Endothelial cell of umbilical vein (primary cell): Measurements from ENCODE around the gene TNFSF9. TPM values are rescaled to one million over a fixed set of nuclear protein-coding genes. Genes with fewer than 3 reads are reported as not detected.

ENCODE experiments used
- BruUV-seq: library from RNA; stranded (reverse); fragments of 400-500 nt; replicated peaks from 2 replicates; lab custom pipeline; 2021; lab: Mats Ljungman, UMichigan
- CTCF ChIA-PET: fragments of 300-600, 350-600 bp; sonication (Branson Sonifier 250); formaldehyde crosslinking; loops from one replicate; lab custom pipeline; 2021; ENCODE audit warnings: antibody characterized with exemption, inconsistent platforms; lab: Charles Lee
- POLR2A ChIA-PET: fragments of 300-600, 350-600 bp; sonication (Branson Sonifier 250); formaldehyde crosslinking; loops from one replicate; lab custom pipeline; 2021; ENCODE audit warnings: antibody characterized with exemption, inconsistent platforms; lab: Charles Lee
- DNase-seq: peaks from one replicate; pipeline ENCODE4 v3.0.0-alpha.2; 2011; ENCODE audit warnings: low read depth, low spot score
- FAIRE-seq: peaks from 2 replicates; lab custom pipeline; 2011; peaks lifted over from hg19 to GRCh38; lab: Jason Lieb, UNC
- H2AFZ ChIP-seq: 2 replicates; pipeline ENCODE4 v1.6.0; 2012; ENCODE audit warnings: low read depth, low read length, control low read depth, inconsistent platforms
- H3K27ac ChIP-seq: 2 replicates; pipeline ENCODE4 v1.5.1; 2011; ENCODE audit warnings: low read depth, mild to moderate bottlenecking, control low read depth, low read length, moderate library complexity; ENCODE audit not compliant: insufficient read depth
- H3K27me3 ChIP-seq, 2 experiments: 2 replicates each; pipeline versions ENCODE4 v1.6.0 to v1.6.1; 2011; ENCODE audit warnings: low read length in 2 of 2, mixed read lengths in 1 of 2; ENCODE audit not compliant: control insufficient read depth in 2 of 2, insufficient read depth in 2 of 2
- H3K36me3 ChIP-seq, 2 experiments: 2 replicates in 1 of 2; 3 replicates in 1 of 2; pipeline ENCODE4 v1.5.1; 2011; ENCODE audit warnings: low read length in 2 of 2, mild to moderate bottlenecking in 1 of 2, moderate library complexity in 1 of 2; ENCODE audit not compliant: control insufficient read depth in 2 of 2, insufficient read depth in 2 of 2; ENCODE audit errors: extremely low read depth in 1 of 2
- H3K4me1 ChIP-seq: 3 replicates; pipeline ENCODE4 v1.5.1; 2011; ENCODE audit warnings: mild to moderate bottlenecking, low read length; ENCODE audit not compliant: control insufficient read depth, insufficient read depth; ENCODE audit errors: extremely low read depth
- H3K4me2 ChIP-seq: 2 replicates; pipeline ENCODE4 v1.6.1; 2011; ENCODE audit warnings: low read length, control low read depth, mixed read lengths; ENCODE audit not compliant: insufficient read depth
- H3K4me3 ChIP-seq, 3 experiments: fragments of 200-600 bp in 1 of 3; sonication (generic), shearing (Covaris generic) in 1 of 3; replicated peaks in 1 of 3; 2 replicates each; pipeline ENCODE4 v1.5.1; 2011 to 2016; ENCODE audit warnings: control low read depth in 3 of 3, low read length in 3 of 3, mild to moderate bottlenecking in 2 of 3, inconsistent platforms in 1 of 3, low read depth in 1 of 3, moderate library complexity in 1 of 3; ENCODE audit not compliant: insufficient read depth in 1 of 3
- H3K79me2 ChIP-seq: 2 replicates; pipeline ENCODE4 v1.6.0; 2012; ENCODE audit warnings: low read length, inconsistent platforms; ENCODE audit not compliant: control insufficient read depth, insufficient read depth
- H3K9ac ChIP-seq: replicated peaks from 2 replicates; pipeline ENCODE3; 2011; ENCODE audit warnings: low read length, control low read depth; ENCODE audit not compliant: insufficient read depth; ENCODE audit errors: extremely low read depth
- H3K9me1 ChIP-seq: replicated peaks from 3 replicates; pipeline ENCODE4 v1.6.0; 2011; ENCODE audit warnings: mild to moderate bottlenecking, low read length; ENCODE audit not compliant: control insufficient read depth, insufficient read depth; ENCODE audit errors: extremely low read depth
- H3K9me3 ChIP-seq: replicated peaks from 2 replicates; pipeline ENCODE4 v1.5.1; 2012; ENCODE audit warnings: low read length, inconsistent platforms; ENCODE audit not compliant: control insufficient read depth, insufficient read depth
- H4K20me1 ChIP-seq: replicated peaks from 2 replicates; pipeline ENCODE3; 2011; ENCODE audit warnings: mild to moderate bottlenecking, low read length; ENCODE audit not compliant: control insufficient read depth, insufficient read depth; ENCODE audit errors: extremely low read depth
- EZH2 ChIP-seq: IDR thresholded peaks from 2 replicates; pipeline ENCODE4 v1.6.1; 2012; ENCODE audit warnings: borderline replicate concordance, low read depth, mild to moderate bottlenecking, moderate library complexity, low read length, inconsistent platforms; ENCODE audit not compliant: severe bottlenecking
- FOS ChIP-seq: IDR thresholded peaks from 2 replicates; pipeline ENCODE4 v1.6.1; 2011; ENCODE audit warnings: mild to moderate bottlenecking, low read length, moderate library complexity, borderline replicate concordance; ENCODE audit not compliant: insufficient read depth
- GATA2 ChIP-seq: IDR thresholded peaks from 2 replicates; pipeline ENCODE4 v1.7.0; 2011; ENCODE audit warnings: low read depth, mild to moderate bottlenecking, moderate library complexity, mixed read lengths, low read length; ENCODE audit not compliant: insufficient read length, insufficient read depth
- JUN ChIP-seq: IDR thresholded peaks from 2 replicates; pipeline ENCODE4 v1.6.1; 2011; ENCODE audit warnings: borderline replicate concordance, low read depth; ENCODE audit not compliant: insufficient read length, insufficient read depth
- MAX ChIP-seq: IDR thresholded peaks from 2 replicates; pipeline ENCODE4 v1.6.1; 2011; ENCODE audit not compliant: insufficient read depth, insufficient read length
- MYC ChIP-seq: IDR thresholded peaks from one replicate; pipeline ENCODE4 v1.6.1; 2011; ENCODE audit warnings: mild to moderate bottlenecking, low read depth, low read length
- POLR2A ChIP-seq: IDR thresholded peaks from 2 replicates; pipeline ENCODE4 v1.6.1; 2012; ENCODE audit warnings: low read depth, mild to moderate bottlenecking, control low read depth, low read length
- POLR2AphosphoS5 ChIP-seq: IDR thresholded peaks from 2 replicates; pipeline ENCODE4 v1.6.1; 2012; ENCODE audit warnings: low read depth, mild to moderate bottlenecking, control low read depth, low read length, moderate library complexity; ENCODE audit not compliant: insufficient read depth
- dilution Hi-C: fragments of 300-500 bp; cut with MboI; formaldehyde crosslinking; loops from one replicate; pipeline ENCODE4 v1.15.0; 2019; ENCODE audit warnings: low sequenced_read_pairs; ENCODE audit not compliant: extremely low pct_ligation_motif_present
- intact Hi-C: fragments of 100-400 bp; cut with micrococcal nuclease; formaldehyde crosslinking; loops from one replicate; pipeline ENCODE4 v1.10.0; 2022
- polyA plus RNA-seq, 4 experiments: library from polyadenylated mRNA; depleted of rRNA in 3 of 4; stranded (reverse) in 3 of 4; unstranded in 1 of 4; fragments of >200 nt; gene quantifications; 2 replicates each; pipeline versions ENCODE4 v1.2.1 to v1.2.3, GENCODE V29; 2011 to 2012; ENCODE audit warnings: missing spikeins in 1 of 4
- total RNA-seq: library from RNA; stranded (reverse); gene quantifications from 2 replicates; pipeline ENCODE4 v1.2.3, GENCODE V29; 2021
- TF ChIP-seq, protein P1 (sequence below), 2 donors: IDR thresholded peaks; 1 replicate in 1 of 2; 2 replicates in 1 of 2; pipeline ENCODE4 v1.5.1; 2011; ENCODE audit warnings: low read length in 2 of 2, mild to moderate bottlenecking in 2 of 2, moderate library complexity in 2 of 2, control low read depth in 1 of 2, inconsistent platforms in 1 of 2, low read depth in 1 of 2; ENCODE audit not compliant: insufficient read depth in 1 of 2; ENCODE audit errors: extremely low read depth in 1 of 2

TNFSF9 gene
- total and polyA plus RNA-seq, 2 donors (not counting 3 experiments of a cell fraction or from before 2014, with no cell fraction given) = 0.52 to 0.53 TPM

- Histone ChIP-seq H3K4me2 (no peak overlapping the region), H3K27ac (no peak overlapping the region), H2AFZ (no peak overlapping the region), H3K79me2 (no peaks in the 10 kb centered on the region), H3K4me3 (no peak overlapping the region), H3K36me3 (no peaks in the 10 kb centered on the region), H3K4me1 (no peaks in the 10 kb centered on the region), H3K9me1 (no peaks in the 10 kb centered on the region), H3K9me3 (no peaks in the 10 kb centered on the region), H3K27me3 (no peaks in the 10 kb centered on the region), H4K20me1 (no peaks in the 10 kb centered on the region), H3K9ac (no peak overlapping the region)
- ChIA-PET CTCF (interaction anchor here (0.6 kb wide), 1 partner anchor 50 kb away, joined by 3 read pairs; no protein-coding TSS in a partner anchor), POLR2A (no interaction called here)
- no peak for FAIRE-seq
- intact Hi-C loops (no loop called here), dilution Hi-C loops (no loop called here)
- TF ChIP-seq FOS (no peak), POLR2A (no peak)
- BruUV-seq = no TSS peak
- DNase-seq = no peak
These were observed 20.2 kb upstream of the TNFSF9 start for GRCh38 chr19:6510618-6511017.

DNA sequence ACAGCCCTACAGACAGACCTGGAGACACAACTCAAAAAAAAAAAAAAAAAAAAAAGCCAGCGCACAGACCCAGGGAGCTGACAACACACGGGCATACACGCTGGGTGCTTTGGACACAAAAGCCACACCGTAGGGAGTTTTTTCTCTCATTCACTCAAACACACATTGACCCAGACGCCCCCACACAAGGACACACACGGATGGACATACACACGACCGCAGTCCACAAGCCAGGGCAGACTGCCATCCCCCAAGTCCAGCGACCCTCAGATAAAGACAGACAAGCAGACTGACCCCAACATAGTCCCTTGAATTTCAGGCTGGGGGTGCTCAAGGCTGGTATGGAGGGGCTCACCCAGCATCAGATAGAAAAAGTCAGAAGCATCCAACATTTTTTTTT, 16.7 kb upstream of the TNFSF9 start:
- FAIRE-seq = no peak
- no peaks in the 10 kb centered on the region for H4K20me1 ChIP-seq
- intact Hi-C loops (no loop called here), dilution Hi-C loops (no loop called here)
- no peak for TF ChIP-seq POLR2AphosphoS5
- no peak for TF ChIP-seq MAX
- TF ChIP-seq, protein P1, sequence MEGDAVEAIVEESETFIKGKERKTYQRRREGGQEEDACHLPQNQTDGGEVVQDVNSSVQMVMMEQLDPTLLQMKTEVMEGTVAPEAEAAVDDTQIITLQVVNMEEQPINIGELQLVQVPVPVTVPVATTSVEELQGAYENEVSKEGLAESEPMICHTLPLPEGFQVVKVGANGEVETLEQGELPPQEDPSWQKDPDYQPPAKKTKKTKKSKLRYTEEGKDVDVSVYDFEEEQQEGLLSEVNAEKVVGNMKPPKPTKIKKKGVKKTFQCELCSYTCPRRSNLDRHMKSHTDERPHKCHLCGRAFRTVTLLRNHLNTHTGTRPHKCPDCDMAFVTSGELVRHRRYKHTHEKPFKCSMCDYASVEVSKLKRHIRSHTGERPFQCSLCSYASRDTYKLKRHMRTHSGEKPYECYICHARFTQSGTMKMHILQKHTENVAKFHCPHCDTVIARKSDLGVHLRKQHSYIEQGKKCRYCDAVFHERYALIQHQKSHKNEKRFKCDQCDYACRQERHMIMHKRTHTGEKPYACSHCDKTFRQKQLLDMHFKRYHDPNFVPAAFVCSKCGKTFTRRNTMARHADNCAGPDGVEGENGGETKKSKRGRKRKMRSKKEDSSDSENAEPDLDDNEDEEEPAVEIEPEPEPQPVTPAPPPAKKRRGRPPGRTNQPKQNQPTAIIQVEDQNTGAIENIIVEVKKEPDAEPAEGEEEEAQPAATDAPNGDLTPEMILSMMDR (IDR thresholded peaks at IDR 0.05; ENCODE audit: extremely low read depth in 1 of 2, insufficient read depth in 1 of 2, low read depth in 1 of 2, low read length in 2 of 2) = no peak
- no peak for TF ChIP-seq POLR2A
- no peak for TF ChIP-seq FOS
- TF ChIP-seq JUN = no peak
- TF ChIP-seq GATA2 = no peak
- TF ChIP-seq EZH2 = no peak
- TF ChIP-seq MYC = no peak
- no peaks in the 10 kb centered on the region for H3K9me1 ChIP-seq
- no peaks in the 10 kb centered on the region for H3K79me2 ChIP-seq
- ChIA-PET CTCF (no interaction called here), POLR2A (interaction anchor here (0.6 kb wide), 1 partner anchor 585 kb away, joined by 9 read pairs; no protein-coding TSS in a partner anchor)
- no peaks in the 10 kb centered on the region for H3K9me3 ChIP-seq
- no TSS peak for BruUV-seq
- no peaks in the 10 kb centered on the region for H3K36me3 ChIP-seq
- no peak overlapping the region for H3K4me2 ChIP-seq
- H3K9ac ChIP-seq = no peak overlapping the region
- H3K27ac ChIP-seq = no peak overlapping the region
- H3K4me1 ChIP-seq = peaks cover 4% of the 10 kb centered on the region
- H2AFZ ChIP-seq = no peak overlapping the region
- no peaks in the 10 kb centered on the region for H3K27me3 ChIP-seq
- no peak for DNase-seq
- H3K4me3 ChIP-seq = no peak overlapping the region
